Osteoblast (primary cell): Measurements from ENCODE around the gene SCN3A. TPM values are rescaled to one million over a fixed set of nuclear protein-coding genes. Genes with fewer than 3 reads are reported as not detected.

Source experiments
- DNase-seq: peaks from one replicate; pipeline ENCODE4 v3.0.0; 2011; ENCODE audit warnings: low spot score, mixed read lengths; ENCODE audit not compliant: insufficient read length; ENCODE audit errors: missing footprints
- H2AFZ ChIP-seq: 2 replicates; pipeline ENCODE4 v1.6.0; 2011; ENCODE audit warnings: mild to moderate bottlenecking, low read length
- H3K27ac ChIP-seq: 2 replicates; pipeline ENCODE4 v1.5.1; 2011; ENCODE audit warnings: mild to moderate bottlenecking, low read depth, low read length, moderate library complexity
- H3K27me3 ChIP-seq: 2 replicates; pipeline ENCODE4 v1.6.0; 2012; ENCODE audit warnings: mild to moderate bottlenecking, control low read depth, inconsistent platforms, low read length, moderate library complexity; ENCODE audit not compliant: insufficient read depth
- H3K36me3 ChIP-seq: 2 replicates; pipeline ENCODE4 v1.5.1; 2011; ENCODE audit warnings: mild to moderate bottlenecking, low read length, control low read depth, moderate library complexity; ENCODE audit not compliant: insufficient read depth
- H3K4me1 ChIP-seq: 2 replicates; pipeline ENCODE4 v1.5.1; 2011; ENCODE audit warnings: mild to moderate bottlenecking, low read length, control low read depth, moderate library complexity; ENCODE audit not compliant: insufficient read depth
- H3K4me2 ChIP-seq: 2 replicates; pipeline ENCODE4 v1.6.0; 2011; ENCODE audit warnings: mild to moderate bottlenecking, low read length; ENCODE audit not compliant: insufficient read depth
- H3K4me3 ChIP-seq: fragments of 200-600 bp; sonication (generic); 3 replicates; pipeline ENCODE4 v1.5.1; 2012; ENCODE audit warnings: mild to moderate bottlenecking, low read length, inconsistent platforms; ENCODE audit not compliant: insufficient read depth
- H3K79me2 ChIP-seq: 2 replicates; pipeline ENCODE4 v1.6.0; 2012; ENCODE audit warnings: mild to moderate bottlenecking, low read length, control low read depth, inconsistent platforms; ENCODE audit not compliant: insufficient read depth
- H3K9me3 ChIP-seq: 2 replicates; pipeline ENCODE4 v1.5.1; 2011; ENCODE audit warnings: low read depth, low read length, control low read depth
- H4K20me1 ChIP-seq: 2 replicates; pipeline ENCODE4 v1.6.0; 2012; ENCODE audit warnings: mild to moderate bottlenecking, low read length, control low read depth; ENCODE audit not compliant: insufficient read depth
- CTCF ChIP-seq: IDR thresholded peaks from 2 replicates; pipeline ENCODE4 v1.5.1; 2011; ENCODE audit warnings: mild to moderate bottlenecking, low read depth, low read length, moderate library complexity; ENCODE audit errors: extremely low read depth
- total RNA-seq: library from RNA; depleted of rRNA; stranded (reverse); fragments of >200 nt; gene quantifications from 2 replicates; pipeline ENCODE4 v1.2.3, GENCODE V29; 2012

The SCN3A gene
- total RNA-seq, 1 donor, result 0.72 TPM

- Histone ChIP-seq H3K4me1 (peaks cover 2% of the 10 kb centered on the region), H3K27ac (peak overlapping the region; percentile 54), H3K4me2 (no peak overlapping the region), H4K20me1 (no peaks in the 10 kb centered on the region), H3K27me3 (no peaks in the 10 kb centered on the region), H3K79me2 (no peaks in the 10 kb centered on the region), H3K36me3 (no peaks in the 10 kb centered on the region), H3K9me3 (no peaks in the 10 kb centered on the region), H2AFZ (no peak overlapping the region), H3K4me3 (no peak overlapping the region)
- no peak for TF ChIP-seq CTCF
- no peak for DNase-seq
Observed at GRCh38 chr2:165163761-165164160, 40.1 kb downstream of the SCN3A start.

- H3K27ac ChIP-seq, result no peak overlapping the region
- H4K20me1 ChIP-seq, result no peaks in the 10 kb centered on the region
- no peak overlapping the region for H2AFZ ChIP-seq
- no peak for DNase-seq
- H3K4me3 ChIP-seq, result no peak overlapping the region
- H3K79me2 ChIP-seq, result no peaks in the 10 kb centered on the region
- peaks cover 2% of the 10 kb centered on the region for H3K4me1 ChIP-seq
- no peaks in the 10 kb centered on the region for H3K27me3 ChIP-seq
- TF ChIP-seq CTCF, result no peak
- no peak overlapping the region for H3K4me2 ChIP-seq
- no peaks in the 10 kb centered on the region for H3K36me3 ChIP-seq
- H3K9me3 ChIP-seq, result no peaks in the 10 kb centered on the region
Observed at GRCh38 chr2:165162466-165162865, 41.4 kb downstream of the SCN3A start.

GRCh38 chr2:165161510-165161909 lies 42.3 kb downstream of the SCN3A start:
- no peak for TF ChIP-seq CTCF
- H3K27ac ChIP-seq, result no peak overlapping the region
- peak; percentile 46 for DNase-seq
- peaks cover 2% of the 10 kb centered on the region for H3K4me1 ChIP-seq
- H3K79me2 ChIP-seq, result no peaks in the 10 kb centered on the region
- no peak overlapping the region for H2AFZ ChIP-seq
- H3K36me3 ChIP-seq, result no peaks in the 10 kb centered on the region
- H3K4me2 ChIP-seq, result no peak overlapping the region
- no peaks in the 10 kb centered on the region for H4K20me1 ChIP-seq
- no peaks in the 10 kb centered on the region for H3K27me3 ChIP-seq
- no peak overlapping the region for H3K4me3 ChIP-seq
- H3K9me3 ChIP-seq, result no peaks in the 10 kb centered on the region

GRCh38 chr2:165157160-165157559 lies 46.7 kb downstream of the SCN3A start:
- H3K4me3 ChIP-seq, result no peak overlapping the region
- no peaks in the 10 kb centered on the region for H4K20me1 ChIP-seq
- H3K4me1 ChIP-seq, result no peaks in the 10 kb centered on the region
- no peak overlapping the region for H2AFZ ChIP-seq
- H3K9me3 ChIP-seq, result no peaks in the 10 kb centered on the region
- no peak for DNase-seq
- no peaks in the 10 kb centered on the region for H3K27me3 ChIP-seq
- H3K4me2 ChIP-seq, result no peak overlapping the region
- no peak overlapping the region for H3K27ac ChIP-seq
- H3K36me3 ChIP-seq, result no peaks in the 10 kb centered on the region
- H3K79me2 ChIP-seq, result no peaks in the 10 kb centered on the region
- no peak for TF ChIP-seq CTCF
